CD4-positive, alpha-beta T cell treated with Interleukin-12 subunit alpha and Interleukin-12 subunit beta, for 1 hour (primary cell): Measurements from ENCODE around the gene RSL1D1.

Experiments used
- DNase-seq: peaks from one replicate; pipeline ENCODE4 v3.0.0-alpha.2; 2020

RSL1D1 gene

GRCh38 chr16:11851294-11852091 lies at the start of gene RSL1D1:
TSS of gene RSL1D1 (minus strand) at chr16:11851542. CDS start at chr16:11851512, 30 bp downstream.
- peak; percentile 96 for DNase-seq

GRCh38 chr16:11901091-11901490 lies 49.7 kb upstream of the RSL1D1 start:
- no peak for DNase-seq

- no peak for DNase-seq
Measured at GRCh38 chr16:11896486-11897176, 45.3 kb upstream of the RSL1D1 start.

- no peak for DNase-seq
Measured at GRCh38 chr16:11893571-11893970, 42.2 kb upstream of the RSL1D1 start.

GRCh38 chr16:11892761-11893160 lies 41.4 kb upstream of the RSL1D1 start:
- DNase-seq = no peak

GRCh38 chr16:11890231-11890965 lies 39.1 kb upstream of the RSL1D1 start:
- DNase-seq = no peak

- no peak for DNase-seq
Measured at GRCh38 chr16:11886881-11887280, 35.5 kb upstream of the RSL1D1 start.

- no peak for DNase-seq
Measured at GRCh38 chr16:11884035-11884434, 32.7 kb upstream of the RSL1D1 start.

- no peak for DNase-seq
Measured at GRCh38 chr16:11880007-11880406, 28.7 kb upstream of the RSL1D1 start.

GRCh38 chr16:11877374-11877773 lies 26.0 kb upstream of the RSL1D1 start:
- DNase-seq = no peak

- DNase-seq = no peak
Measured at GRCh38 chr16:11876306-11876705, 25.0 kb upstream of the RSL1D1 start.

- DNase-seq = no peak
Measured at GRCh38 chr16:11875721-11876120, 24.4 kb upstream of the RSL1D1 start.

GRCh38 chr16:11871193-11871592 lies 19.9 kb upstream of the RSL1D1 start:
- no peak for DNase-seq

- DNase-seq = no peak
Measured at GRCh38 chr16:11870399-11870798, 19.1 kb upstream of the RSL1D1 start.

GRCh38 chr16:11869353-11870228 lies 18.2 kb upstream of the RSL1D1 start:
- DNase-seq = no peak

- DNase-seq = no peak
Measured at GRCh38 chr16:11868412-11868980, 17.2 kb upstream of the RSL1D1 start.

GRCh38 chr16:11862489-11862888 lies 11.1 kb upstream of the RSL1D1 start:
- DNase-seq = no peak

GRCh38 chr16:11857161-11857560 lies 5.8 kb upstream of the RSL1D1 start:
- DNase-seq = no peak

GRCh38 chr16:11852092-11852809 lies 909 bp upstream of the RSL1D1 start:
- DNase-seq = no peak

- no peak for DNase-seq
Measured at GRCh38 chr16:11848842-11849241, 2.5 kb downstream of the RSL1D1 start.

GRCh38 chr16:11844499-11844898 lies 6.8 kb downstream of the RSL1D1 start:
- no peak for DNase-seq

- DNase-seq = no peak
Measured at GRCh38 chr16:11843861-11844260, 7.5 kb downstream of the RSL1D1 start.
